C4-2B (cell line): ENCODE data around the gene ABHD17B.

Experiments used
- H3K27ac ChIP-seq: fragments of 450-650 bp; 2 replicates; pipeline ENCODE4 v1.5.1; 2017
- CTCF ChIP-seq: fragments of 450-650 bp; conservative IDR thresholded peaks from 2 replicates; pipeline ENCODE4 v1.5.1; 2017; ENCODE audit warnings: mild to moderate bottlenecking
- ZFX ChIP-seq: fragments of 450-650 bp; IDR thresholded peaks from 2 replicates; pipeline ENCODE4 v1.6.1; 2017

Gene ABHD17B

GRCh38 chr9:71821405-71821804 lies 89.6 kb downstream of the ABHD17B start:
- no peak overlapping the region for H3K27ac ChIP-seq
- no peak for TF ChIP-seq ZFX
- no peak for TF ChIP-seq CTCF

DNA sequence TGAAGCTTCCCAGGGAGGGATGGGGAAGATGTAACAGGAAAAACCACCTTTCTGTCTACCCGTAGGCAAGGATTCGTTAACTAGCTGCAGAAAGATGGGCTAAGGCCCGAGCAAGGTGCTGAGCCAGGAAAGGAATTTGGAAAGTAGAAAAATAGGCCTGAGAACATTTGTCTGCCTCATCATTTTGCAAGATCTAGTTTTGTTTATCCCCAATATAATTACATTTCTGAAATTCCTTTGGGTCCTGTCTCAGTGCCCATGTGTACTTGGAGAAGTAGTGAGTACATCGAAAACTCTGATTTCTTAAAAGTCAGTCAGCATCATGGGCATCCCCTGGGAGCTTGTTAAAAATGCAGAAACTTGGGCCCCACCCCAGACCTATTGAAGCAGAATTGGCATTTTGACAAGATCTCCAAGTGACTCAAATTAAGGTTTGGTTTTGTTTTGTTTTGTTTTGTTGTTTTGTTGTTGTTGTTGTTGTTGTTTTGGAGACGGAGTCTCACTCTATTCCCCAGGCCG lies 90.5 kb downstream of the ABHD17B start:
- H3K27ac ChIP-seq = no peak overlapping the region
- no peak for TF ChIP-seq ZFX
- TF ChIP-seq CTCF = no peak

DNA sequence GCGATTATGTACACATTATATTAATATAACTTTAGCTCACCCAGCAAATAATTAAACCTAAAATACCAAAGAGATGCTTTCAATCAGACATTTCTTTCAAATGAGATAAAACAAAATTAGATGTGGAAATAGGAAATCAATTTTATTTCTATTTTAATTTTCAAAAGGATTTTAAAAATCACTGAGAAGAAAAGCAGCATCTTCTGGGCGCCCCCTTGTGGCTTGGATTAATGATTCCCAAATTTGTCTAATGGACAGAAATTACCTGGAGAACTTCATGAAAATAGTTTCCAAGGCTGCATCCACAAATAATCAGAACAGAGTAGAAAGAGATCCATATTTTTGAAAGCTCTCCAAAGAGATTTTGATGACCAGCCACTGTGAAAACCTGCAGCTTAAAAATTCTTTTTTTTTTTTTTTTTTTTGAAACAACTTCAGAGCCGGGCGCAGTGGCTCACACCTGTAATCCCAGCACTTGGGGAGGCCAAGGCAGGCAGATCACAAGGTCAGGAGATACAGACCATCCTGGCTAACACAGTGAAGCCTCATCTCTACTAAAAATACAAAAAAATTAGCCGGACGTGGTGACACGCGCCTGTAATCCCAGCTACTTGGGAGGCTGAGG lies 91.8 kb downstream of the ABHD17B start:
- H3K27ac ChIP-seq = no peak overlapping the region
- TF ChIP-seq CTCF (peak; percentile 92), ZFX (no peak)

DNA sequence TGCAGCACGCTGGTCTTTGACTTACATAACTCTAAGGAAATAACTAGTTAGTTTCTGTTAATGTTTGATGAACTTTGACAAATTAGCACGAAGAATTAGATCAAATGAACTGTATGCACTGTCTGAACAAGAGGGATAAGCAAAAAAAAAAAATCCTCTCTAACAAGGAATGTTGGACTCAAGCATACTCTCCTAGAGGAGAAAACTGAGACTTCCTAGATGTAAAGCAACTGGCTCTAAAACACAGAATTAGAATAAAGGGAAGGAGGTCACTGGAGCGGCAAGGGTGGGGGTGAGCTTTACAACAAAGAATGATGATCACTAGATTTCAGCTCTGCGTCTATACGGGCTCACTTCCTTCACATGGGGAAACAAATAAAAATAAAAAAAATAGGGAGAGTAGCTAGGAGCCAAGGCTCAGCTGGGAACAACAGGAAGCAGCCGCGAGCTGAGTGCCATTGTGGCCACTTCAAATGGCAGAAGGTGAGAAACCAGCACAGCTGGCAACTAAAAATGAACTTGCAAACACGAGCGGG lies 94.0 kb downstream of the ABHD17B start:
- H3K27ac ChIP-seq = no peak overlapping the region
- TF ChIP-seq ZFX = no peak
- no peak for TF ChIP-seq CTCF
